ENCODE results near the gene FLRT3. TPM values are rescaled to one million over a fixed set of nuclear protein-coding genes. Genes with fewer than 3 reads are reported as not detected.

The FLRT3 gene
- total RNA-seq, 1 experiment from 2014 or later = 2.1 TPM

- H3K9ac ChIP-seq (ENCODE audit: extremely low read depth, insufficient read length, low read length) = no peak overlapping the region
- no peak overlapping the region for H3T11ph ChIP-seq (ENCODE audit: low read length)
- no peak overlapping the region for H3K27ac ChIP-seq (ENCODE audit: insufficient read length, low read depth, low read length)
- Mint-ChIP-seq H3K27ac (no peak overlapping the region; a peak in 2 of 7 replicates), H3K9me3 (peaks cover 3 to 5% of the 10 kb centered on the region in 2 experiments), H3K4me1 (no peaks in the 10 kb centered on the region), H3K36me3 (ENCODE audit: insufficient read depth in 1 of 3, low read depth in 3 of 3) (peaks cover 0 to 5% (median 0%) of the 10 kb centered on the region in 3 experiments; a peak in 4 of 7 replicates), H3K4me3 (no peak overlapping the region), H3K27me3 (ENCODE audit: low read depth) (peaks cover 1% of the 10 kb centered on the region; the same call in 1 of the 2 replicates)
- no peak overlapping the region for H2BK5ac ChIP-seq (ENCODE audit: insufficient read length, low read length)
- H3K18ac ChIP-seq (ENCODE audit: insufficient read length, low read depth, low read length) = no peak overlapping the region
- no peaks in the 10 kb centered on the region for H3K79me1 ChIP-seq (ENCODE audit: insufficient read depth, low read depth, low read length, poor library complexity, severe bottlenecking)
- no peak overlapping the region for H2BK120ac ChIP-seq (ENCODE audit: low read depth, low read length, poor library complexity, severe bottlenecking)
- H3K23ac ChIP-seq (ENCODE audit: insufficient read length, low read depth, low read length) = no peak overlapping the region
- H3K56ac ChIP-seq (ENCODE audit: insufficient read length, low read depth, low read length) = no peak overlapping the region
- no peak overlapping the region for H2AK5ac ChIP-seq (ENCODE audit: insufficient read length, low read length)
- H3K4me1 ChIP-seq (ENCODE audit: insufficient read depth, low read length) = no peaks in the 10 kb centered on the region
- no peak overlapping the region for H3K4me2 ChIP-seq (ENCODE audit: insufficient read depth, insufficient read length, low read length)
- DNase-seq = no peak
- no peaks in the 10 kb centered on the region for H4K20me1 ChIP-seq (ENCODE audit: control insufficient read depth, insufficient read depth, insufficient read length)
- no peak overlapping the region for H2BK15ac ChIP-seq (ENCODE audit: low read depth, low read length)
- no peak overlapping the region for H3K14ac ChIP-seq (ENCODE audit: insufficient read depth, low read length)
- H2BK20ac ChIP-seq (ENCODE audit: low read depth, low read length, poor library complexity, severe bottlenecking) = no peak overlapping the region
- no CpG with 5 or more reads among the region's 3 CpGs for WGBS (ENCODE audit: extremely low coverage, insufficient read length, low lambda C conversion rate)
- H3K4ac ChIP-seq (ENCODE audit: low read depth, low read length) = no peak overlapping the region
- no peaks in the 10 kb centered on the region for H3K9me3 ChIP-seq (ENCODE audit: control insufficient read depth, low read depth, low read length)
- H3K79me2 ChIP-seq (ENCODE audit: insufficient read depth, low read length) = no peaks in the 10 kb centered on the region
- no peak overlapping the region for H4K5ac ChIP-seq (ENCODE audit: insufficient read length, low read depth, low read length)
- H3K27me3 ChIP-seq (ENCODE audit: insufficient read depth, low read length) = no peaks in the 10 kb centered on the region
- no peaks in the 10 kb centered on the region for H3K23me2 ChIP-seq (ENCODE audit: insufficient read length, low read depth, low read length, poor library complexity, severe bottlenecking)
- no peak for TF ChIP-seq CTCF (conservative IDR thresholded peaks at IDR 0.05)
- H4K91ac ChIP-seq (ENCODE audit: insufficient read length, low read depth, low read length) = no peak overlapping the region
- H2AFZ ChIP-seq (ENCODE audit: low read length) = no peak overlapping the region
- no peak overlapping the region for H4K8ac ChIP-seq (replicated peaks; ENCODE audit: insufficient read length, low read depth, low read length)
- H2BK12ac ChIP-seq (ENCODE audit: insufficient read length, low read depth, low read length) = no peak overlapping the region
Measured at GRCh38 chr20:14361509-14362345, 24.3 kb upstream of the FLRT3 start.
